Stimulated activated CD4-positive, alpha-beta T cell treated with anti-CD3 and anti-CD28 coated beads, Interleukin-1b, Interleukin-23, amount 100 ng/mL, for 4 hours (primary cell): ENCODE data around the gene SLC12A5.
A peak's percentile ranks its signal among the peaks of the same experiment; 100 is the strongest.
"Not testable (repeated sequence)": the region's sequence is repeated elsewhere in the genome, so short reads cannot be mapped to it uniquely, and the experiment has no call there.

Experiments
- DNase-seq, 2 donors: peaks; one replicate each; pipeline ENCODE4 v3.0.0-alpha.2; 2020; ENCODE audit warnings: low read depth in 2 of 2

The SLC12A5 gene

DNA sequence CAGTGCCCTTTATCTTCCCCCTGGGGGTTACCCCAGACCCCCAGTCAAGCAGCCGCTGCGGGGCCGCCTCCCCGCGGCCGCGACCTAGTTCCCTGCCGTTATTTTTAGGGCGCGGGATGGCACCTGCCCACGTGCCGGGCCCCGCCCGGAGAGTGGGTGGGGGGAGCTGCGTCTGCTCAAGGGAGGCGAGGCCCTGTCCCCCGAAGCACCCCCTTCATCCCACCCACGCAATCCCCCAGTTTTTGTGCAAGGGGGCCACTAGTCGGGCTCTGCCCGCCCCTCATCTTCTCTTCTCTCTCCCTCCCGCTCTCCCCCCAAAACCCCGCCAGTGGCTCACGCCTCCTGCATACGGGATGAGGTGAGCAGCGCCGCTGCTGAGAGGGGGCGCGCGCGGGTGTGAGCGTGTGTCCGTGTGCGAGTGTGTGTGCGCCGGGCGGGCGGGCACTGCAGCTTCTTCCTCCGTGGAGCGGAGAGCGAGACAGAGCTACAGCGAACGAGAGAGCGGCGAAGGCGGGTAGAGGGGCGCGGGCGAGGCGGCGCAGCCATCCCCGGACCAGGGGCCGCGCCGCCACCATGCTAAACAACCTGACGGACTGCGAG is at the start of gene SLC12A5:
TSS of gene SLC12A5 (plus strand) at position 444 of the 600 bp plus-strand sequence. CDS start at position 574, 130 bp downstream.
- no peak for DNase-seq

DNA sequence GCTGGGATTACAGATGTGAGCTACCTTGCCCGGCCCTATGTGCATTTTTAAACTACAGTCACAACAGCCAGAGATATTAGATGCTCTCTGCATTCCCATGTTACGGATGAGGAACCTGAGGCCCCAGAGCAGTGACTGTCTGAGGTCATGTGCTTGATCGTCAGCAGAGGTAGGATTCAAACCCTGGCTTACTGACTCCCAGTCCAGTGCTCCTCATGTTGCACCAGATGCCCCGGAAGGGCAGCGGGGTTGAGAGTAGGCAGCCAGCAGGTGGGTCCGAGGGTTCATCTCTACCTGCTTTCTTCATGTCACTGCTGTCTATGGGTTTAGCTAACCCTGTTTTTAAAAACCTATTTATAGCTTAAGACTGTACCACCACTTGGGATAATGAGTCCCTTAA is 47.8 kb upstream of the SLC12A5 start:
- no peak for DNase-seq

- DNase-seq: no peak
These were observed 45.7 kb upstream of the SLC12A5 start for GRCh38 chr20:45983279-45983743.

DNA sequence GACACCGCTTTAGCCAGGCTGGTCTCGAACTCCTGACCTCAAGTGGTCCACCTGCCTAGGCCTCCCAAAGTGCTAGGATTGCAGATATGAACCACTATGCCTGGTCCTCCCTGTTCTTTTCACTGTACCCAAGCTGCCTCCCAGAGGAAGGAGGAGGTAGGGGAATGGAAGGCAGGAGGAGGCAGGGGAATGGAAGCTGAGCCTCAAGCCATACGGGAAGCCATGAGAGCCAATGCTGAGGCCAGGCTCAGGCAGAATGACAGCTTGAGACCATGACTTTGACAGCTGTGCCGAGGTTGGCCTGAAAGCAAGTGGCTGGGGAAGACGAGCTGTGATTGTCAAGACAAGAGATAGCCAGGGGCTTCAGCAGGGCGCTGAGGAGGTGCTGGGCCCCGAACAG is 43.4 kb upstream of the SLC12A5 start:
- no peak for DNase-seq

DNA sequence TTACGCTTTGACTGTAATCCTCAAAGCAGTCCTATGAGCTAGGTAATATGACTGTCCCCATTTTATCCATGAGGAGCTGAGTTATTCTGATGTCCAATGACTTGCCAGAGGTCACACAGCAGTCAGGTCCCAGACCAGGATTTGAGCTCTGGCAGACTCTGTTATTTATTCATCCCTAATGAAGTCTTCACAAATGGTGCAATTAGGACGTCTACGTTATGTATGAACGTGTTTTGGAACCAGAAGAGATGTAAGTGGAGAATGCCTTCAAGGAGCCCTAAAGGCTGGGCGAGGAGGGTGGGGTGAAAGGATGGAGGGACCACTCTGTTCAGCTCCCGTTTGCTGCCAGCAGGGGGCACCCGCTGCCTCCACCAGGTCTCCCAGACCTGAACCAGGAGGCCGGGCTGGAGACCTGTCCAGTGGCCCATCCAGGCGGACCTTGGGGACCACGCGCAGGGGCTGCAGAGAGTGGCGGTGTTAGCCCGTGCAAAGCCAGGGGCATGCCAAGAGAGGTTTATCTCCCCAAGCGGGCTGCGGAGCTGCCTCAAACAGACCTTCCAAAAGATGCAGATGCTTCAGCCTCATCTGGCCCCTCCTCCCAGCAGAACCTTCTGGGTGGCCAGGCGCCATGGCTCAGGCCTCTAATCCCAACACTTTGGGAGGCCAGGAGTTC is 41.8 kb upstream of the SLC12A5 start:
- peak; percentile 67 to 76 for DNase-seq

GRCh38 chr20:45988830-45989229 is 40.2 kb upstream of the SLC12A5 start:
- DNase-seq: not testable (repeated sequence)

GRCh38 chr20:45991616-45992015 is 37.4 kb upstream of the SLC12A5 start:
- no peak for DNase-seq

- no peak for DNase-seq
These were observed 35.6 kb upstream of the SLC12A5 start for GRCh38 chr20:45993197-45993951.

GRCh38 chr20:45994761-45995493 is 34.1 kb upstream of the SLC12A5 start:
- DNase-seq: no peak

GRCh38 chr20:45995495-45996097 is 33.4 kb upstream of the SLC12A5 start:
- DNase-seq: not testable (repeated sequence)

DNA sequence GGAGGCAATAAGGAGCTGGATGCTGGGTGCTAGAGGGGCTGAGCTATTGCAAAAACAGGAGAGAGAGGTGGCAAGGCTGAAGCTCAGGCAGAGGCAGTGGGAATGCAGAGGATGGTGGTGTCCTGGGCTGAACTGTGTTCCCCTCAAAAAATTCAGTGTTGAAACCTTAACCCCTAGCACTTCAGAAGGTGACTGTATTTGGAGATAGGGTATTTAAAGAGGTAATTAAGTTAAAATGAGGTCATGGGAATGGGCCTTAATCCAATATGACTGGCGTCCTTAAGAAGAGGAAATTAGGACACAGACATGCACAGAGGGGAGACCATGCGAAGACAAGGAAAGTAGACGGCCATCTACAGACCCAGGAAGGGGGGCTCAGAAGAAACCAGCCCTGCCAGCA is 31.8 kb upstream of the SLC12A5 start:
- no peak for DNase-seq

DNA sequence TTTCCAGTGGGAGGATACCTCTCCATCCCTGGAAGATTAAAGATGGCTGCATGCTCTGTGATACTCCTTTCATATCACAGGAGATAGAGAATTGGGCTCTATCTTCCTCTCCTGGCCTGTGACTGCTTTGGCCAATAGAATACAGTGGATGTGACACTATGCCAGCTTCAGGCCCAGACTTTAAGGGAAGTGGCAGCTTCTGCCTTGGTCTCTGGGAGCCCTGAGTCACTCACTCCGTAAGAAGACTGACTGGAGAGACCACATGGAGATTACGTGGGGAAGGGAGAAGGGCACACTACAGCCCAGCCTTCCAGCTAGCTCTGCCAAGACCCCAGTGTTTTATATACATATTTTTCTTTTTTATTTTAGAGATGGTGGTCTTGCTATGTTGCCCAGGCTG is 30.7 kb upstream of the SLC12A5 start:
- DNase-seq: no peak

DNA sequence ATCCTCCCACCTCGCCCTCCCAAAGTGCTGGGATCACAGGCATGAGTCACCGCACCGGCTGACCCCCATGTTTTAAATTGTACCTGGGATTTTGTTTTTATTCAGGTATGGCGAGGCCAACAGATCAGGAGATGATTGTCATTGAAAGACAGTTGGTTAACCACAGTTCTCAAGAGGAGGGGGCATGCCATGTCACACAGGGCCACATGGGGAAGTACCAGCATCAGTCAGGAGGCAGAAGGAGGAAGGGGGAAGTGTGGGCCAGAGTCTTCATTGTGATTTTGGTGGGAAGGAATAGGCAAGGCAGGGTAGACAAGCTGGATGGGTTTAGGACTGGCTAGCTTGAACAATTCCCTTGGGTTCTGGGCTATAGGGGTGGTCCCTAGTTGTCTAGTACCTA is 30.3 kb upstream of the SLC12A5 start:
- DNase-seq: no peak

GRCh38 chr20:45999557-46000261 is 29.3 kb upstream of the SLC12A5 start:
- DNase-seq: no peak

DNA sequence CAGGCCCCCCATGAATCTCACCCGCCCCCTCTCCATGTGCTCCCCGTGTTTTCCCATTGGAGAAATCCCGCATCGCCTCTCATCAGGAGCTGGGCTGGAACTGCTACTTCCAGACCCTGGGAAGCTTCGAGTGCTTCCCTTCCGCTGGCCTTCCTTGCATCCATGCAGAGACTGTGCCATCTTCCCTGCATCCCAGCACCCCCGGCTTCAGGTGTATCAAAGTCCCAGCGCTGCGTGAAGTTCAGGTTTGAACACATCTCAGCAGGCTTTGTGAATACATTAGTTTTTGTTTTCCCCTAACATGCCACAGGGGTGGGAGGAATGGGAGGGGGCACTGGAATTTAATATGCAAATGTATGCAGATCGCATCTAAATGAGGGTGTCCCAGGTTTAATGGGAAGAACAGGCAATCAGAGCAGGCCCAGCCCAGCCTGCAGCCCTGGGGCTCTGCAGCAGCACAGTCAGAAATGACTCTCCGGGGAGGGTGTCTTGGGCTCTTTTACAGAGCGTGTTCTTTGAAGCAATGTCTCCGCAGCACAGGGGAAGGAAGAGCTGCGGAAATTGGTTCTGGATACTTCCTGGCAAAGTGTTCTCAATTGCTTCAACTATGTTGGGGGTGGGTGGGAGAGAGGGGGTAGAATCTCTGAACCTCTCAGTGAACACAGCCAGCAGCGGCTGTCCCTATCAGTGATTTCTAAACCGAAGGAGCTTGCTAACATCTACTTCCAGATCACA is 28.6 kb upstream of the SLC12A5 start:
- DNase-seq: no peak

GRCh38 chr20:46001498-46001897 is 27.5 kb upstream of the SLC12A5 start:
- DNase-seq: no peak

- no peak for DNase-seq
These were observed 27.0 kb upstream of the SLC12A5 start for GRCh38 chr20:46002008-46002407.

GRCh38 chr20:46004187-46004586 is 24.8 kb upstream of the SLC12A5 start:
- no peak for DNase-seq

GRCh38 chr20:46004889-46005473 is 24.0 kb upstream of the SLC12A5 start:
- DNase-seq: no peak
